ENCODE data around the gene NCAM1. TPM values are rescaled to one million over a fixed set of nuclear protein-coding genes. Genes with fewer than 3 reads are reported as not detected.

Gene NCAM1
- total RNA-seq, 1 experiment from 2014 or later = 0.22 TPM

DNA sequence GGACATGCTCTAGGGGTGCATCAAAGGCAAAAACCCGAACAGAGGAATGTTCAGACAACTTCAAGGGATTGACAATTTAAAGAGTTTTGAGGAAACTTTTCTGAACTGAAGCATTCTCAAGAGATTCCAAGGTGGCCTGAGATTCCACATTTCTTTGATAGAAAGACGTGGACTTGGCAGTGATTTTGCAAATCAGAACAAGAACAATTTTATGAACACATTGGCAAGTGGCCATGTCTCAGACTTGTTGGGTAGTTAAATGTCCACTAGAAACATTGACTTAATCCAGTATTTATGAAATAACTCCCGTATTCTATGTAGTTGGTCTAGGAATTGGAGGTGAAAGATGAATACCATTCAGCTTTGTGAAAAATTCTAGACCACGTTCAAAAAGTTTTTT, 13.8 kb downstream of the NCAM1 start:
- no peak overlapping the region for H3K27ac ChIP-seq (ENCODE audit: low read depth, low read length)
- H2AFZ ChIP-seq (ENCODE audit: low read depth, low read length, poor library complexity, severe bottlenecking) = no peak overlapping the region
- H3K79me2 ChIP-seq (ENCODE audit: insufficient read depth, low read length) = no peaks in the 10 kb centered on the region
- BruUV-seq (replicated peaks) = no TSS peak
- no peaks in the 10 kb centered on the region for H4K20me1 ChIP-seq (ENCODE audit: insufficient read depth)
- POLR2A ChIA-PET = no interaction called here
- RAD21 ChIA-PET (ENCODE audit: low non-redundant PET in 1 of 2, low total read pairs in 2 of 2, uncharacterized antibody in 2 of 2, unreplicated experiment in 2 of 2) = no interaction called here
- CTCF ChIA-PET = no interaction called here
- no peak for DNase-seq (ENCODE audit: low read depth, low spot score)
- H3K4me2 ChIP-seq (ENCODE audit: low read length) = no peak overlapping the region
- H3K4me1 ChIP-seq (ENCODE audit: control insufficient read depth in 1 of 2, insufficient read depth in 2 of 2, low read length in 2 of 2) = no peaks in the 10 kb centered on the region
- no peak overlapping the region for H3K9ac ChIP-seq (ENCODE audit: low read length)
- no peak overlapping the region for H3K4me3 ChIP-seq (replicated peaks in 1 of 2; ENCODE audit: low read depth in 1 of 2, low read length in 2 of 2)
- H3K9me3 ChIP-seq (ENCODE audit: control insufficient read depth in 1 of 2, insufficient read depth in 1 of 2, low read depth in 1 of 2, low read length in 2 of 2) = no peaks in the 10 kb centered on the region
- H3K9me2 ChIP-seq (ENCODE audit: insufficient read depth) = no peaks in the 10 kb centered on the region
- H3K27me3 ChIP-seq (ENCODE audit: insufficient read depth, low read length) = peaks cover 41% of the 10 kb centered on the region
- intact Hi-C loops (cut with micrococcal nuclease) = no loop called here
- no peaks in the 10 kb centered on the region for H3K36me3 ChIP-seq (ENCODE audit: control insufficient read depth in 1 of 2, insufficient read depth in 2 of 2, low read length in 2 of 2)
- TF ChIP-seq EZH2phosphoT487 (IDR thresholded peaks at IDR 0.05; ENCODE audit: borderline replicate concordance) = no peak
- TF ChIP-seq EZH2 (IDR thresholded peaks at IDR 0.05) = no peak
- no peak for TF ChIP-seq POLR2AphosphoS5 (IDR thresholded peaks at IDR 0.05; ENCODE audit: low read depth, low read length)
- no peak for TF ChIP-seq EGR1 (IDR thresholded peaks at IDR 0.05; ENCODE audit: low read depth)
- TF ChIP-seq ELF1 (IDR thresholded peaks at IDR 0.05; ENCODE audit: borderline replicate concordance, low read depth) = no peak
- TF ChIP-seq, protein P1, sequence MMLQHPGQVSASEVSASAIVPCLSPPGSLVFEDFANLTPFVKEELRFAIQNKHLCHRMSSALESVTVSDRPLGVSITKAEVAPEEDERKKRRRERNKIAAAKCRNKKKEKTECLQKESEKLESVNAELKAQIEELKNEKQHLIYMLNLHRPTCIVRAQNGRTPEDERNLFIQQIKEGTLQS (IDR thresholded peaks at IDR 0.05) = no peak
- TF ChIP-seq, protein P2, sequence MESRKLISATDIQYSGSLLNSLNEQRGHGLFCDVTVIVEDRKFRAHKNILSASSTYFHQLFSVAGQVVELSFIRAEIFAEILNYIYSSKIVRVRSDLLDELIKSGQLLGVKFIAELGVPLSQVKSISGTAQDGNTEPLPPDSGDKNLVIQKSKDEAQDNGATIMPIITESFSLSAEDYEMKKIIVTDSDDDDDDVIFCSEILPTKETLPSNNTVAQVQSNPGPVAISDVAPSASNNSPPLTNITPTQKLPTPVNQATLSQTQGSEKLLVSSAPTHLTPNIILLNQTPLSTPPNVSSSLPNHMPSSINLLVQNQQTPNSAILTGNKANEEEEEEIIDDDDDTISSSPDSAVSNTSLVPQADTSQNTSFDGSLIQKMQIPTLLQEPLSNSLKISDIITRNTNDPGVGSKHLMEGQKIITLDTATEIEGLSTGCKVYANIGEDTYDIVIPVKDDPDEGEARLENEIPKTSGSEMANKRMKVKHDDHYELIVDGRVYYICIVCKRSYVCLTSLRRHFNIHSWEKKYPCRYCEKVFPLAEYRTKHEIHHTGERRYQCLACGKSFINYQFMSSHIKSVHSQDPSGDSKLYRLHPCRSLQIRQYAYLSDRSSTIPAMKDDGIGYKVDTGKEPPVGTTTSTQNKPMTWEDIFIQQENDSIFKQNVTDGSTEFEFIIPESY (IDR thresholded peaks at IDR 0.05; ENCODE audit: extremely low read depth, insufficient replicate concordance, low read length) = no peak
- no peak for TF ChIP-seq YY1 (IDR thresholded peaks at IDR 0.05; ENCODE audit: extremely low read depth, insufficient replicate concordance, low read depth, low read length)
- TF ChIP-seq, protein P3, sequence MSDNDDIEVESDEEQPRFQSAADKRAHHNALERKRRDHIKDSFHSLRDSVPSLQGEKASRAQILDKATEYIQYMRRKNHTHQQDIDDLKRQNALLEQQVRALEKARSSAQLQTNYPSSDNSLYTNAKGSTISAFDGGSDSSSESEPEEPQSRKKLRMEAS (IDR thresholded peaks at IDR 0.05) = no peak
- no peak for TF ChIP-seq ZNF274 (IDR thresholded peaks at IDR 0.05; ENCODE audit: low read depth, low read length)
- TF ChIP-seq RAD21 (IDR thresholded peaks at IDR 0.05; ENCODE audit: low read depth) = no peak
- no peak for TF ChIP-seq SP1 (IDR thresholded peaks at IDR 0.05; ENCODE audit: low read depth)
- no peak for ATAC-seq
